WTC11 (cell line): ENCODE measurements around the gene ZIK1.

Experiments
- NFYB ChIP-seq: sonication (generic); formaldehyde crosslinking; conservative IDR thresholded peaks from 2 replicates; pipeline ENCODE4 v1.8.0; 2022; ENCODE audit warnings: low read depth, missing genetic modification reagents
- NR2C2 ChIP-seq: sonication (generic); formaldehyde crosslinking; IDR thresholded peaks from 2 replicates; pipeline ENCODE4 v1.8.0; 2022; ENCODE audit warnings: mild to moderate bottlenecking, missing genetic modification reagents
- SMAD3 ChIP-seq: sonication (generic); formaldehyde crosslinking; IDR thresholded peaks from 2 replicates; pipeline ENCODE4 v1.8.0; 2022; ENCODE audit warnings: missing genetic modification reagents, mild to moderate bottlenecking, borderline replicate concordance
- SP1 ChIP-seq: sonication (generic); formaldehyde crosslinking; conservative IDR thresholded peaks from 2 replicates; pipeline ENCODE4 v1.8.1; 2022; ENCODE audit warnings: missing genetic modification reagents
- TF ChIP-seq, protein P1 (sequence below): sonication (generic); formaldehyde crosslinking; IDR thresholded peaks from 2 replicates; pipeline ENCODE4 v1.8.1; 2022; ENCODE audit warnings: low read depth, missing genetic modification reagents, borderline replicate concordance
- TF ChIP-seq, protein P2 (sequence below): fragments of 200-600 bp; IDR thresholded peaks from 2 replicates; pipeline ENCODE4 v1.8.0; 2022; ENCODE audit warnings: antibody characterized with exemption
- TF ChIP-seq, protein P3 (sequence below): sonication (generic); formaldehyde crosslinking; IDR thresholded peaks from 2 replicates; pipeline ENCODE4 v1.8.0; 2022; ENCODE audit warnings: mild to moderate bottlenecking, missing genetic modification reagents
- TF ChIP-seq, protein P4 (sequence below): sonication (generic); formaldehyde crosslinking; IDR thresholded peaks from 2 replicates; pipeline ENCODE4 v1.8.1; 2023; ENCODE audit warnings: mild to moderate bottlenecking, missing genetic modification reagents, borderline replicate concordance
- TF ChIP-seq, protein P5 (sequence below): sonication (generic); formaldehyde crosslinking; conservative IDR thresholded peaks from 2 replicates; pipeline ENCODE4 v1.8.1; 2023; ENCODE audit warnings: mild to moderate bottlenecking, low read depth, missing genetic modification reagents, moderate library complexity
- TF ChIP-seq, protein P6 (sequence below): sonication (generic); formaldehyde crosslinking; IDR thresholded peaks from 2 replicates; pipeline ENCODE4 v1.8.1; 2023; ENCODE audit warnings: mild to moderate bottlenecking, missing genetic modification reagents

DNA sequence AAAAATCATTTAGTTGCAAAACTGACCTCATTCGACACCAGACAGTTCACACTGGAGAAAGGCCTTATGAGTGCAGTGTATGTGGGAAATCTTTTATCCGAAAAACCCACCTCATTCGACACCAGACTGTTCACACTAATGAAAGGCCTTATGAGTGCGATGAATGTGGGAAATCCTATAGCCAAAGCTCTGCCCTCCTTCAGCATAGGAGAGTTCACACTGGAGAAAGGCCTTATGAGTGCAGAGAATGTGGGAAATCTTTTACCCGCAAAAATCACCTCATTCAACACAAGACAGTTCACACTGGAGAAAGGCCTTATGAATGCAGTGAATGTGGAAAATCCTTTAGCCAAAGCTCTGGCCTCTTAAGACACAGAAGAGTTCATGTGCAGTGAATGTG, 23.0 kb downstream of the ZIK1 start:
- TF ChIP-seq, protein P1, sequence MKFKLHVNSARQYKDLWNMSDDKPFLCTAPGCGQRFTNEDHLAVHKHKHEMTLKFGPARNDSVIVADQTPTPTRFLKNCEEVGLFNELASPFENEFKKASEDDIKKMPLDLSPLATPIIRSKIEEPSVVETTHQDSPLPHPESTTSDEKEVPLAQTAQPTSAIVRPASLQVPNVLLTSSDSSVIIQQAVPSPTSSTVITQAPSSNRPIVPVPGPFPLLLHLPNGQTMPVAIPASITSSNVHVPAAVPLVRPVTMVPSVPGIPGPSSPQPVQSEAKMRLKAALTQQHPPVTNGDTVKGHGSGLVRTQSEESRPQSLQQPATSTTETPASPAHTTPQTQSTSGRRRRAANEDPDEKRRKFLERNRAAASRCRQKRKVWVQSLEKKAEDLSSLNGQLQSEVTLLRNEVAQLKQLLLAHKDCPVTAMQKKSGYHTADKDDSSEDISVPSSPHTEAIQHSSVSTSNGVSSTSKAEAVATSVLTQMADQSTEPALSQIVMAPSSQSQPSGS, result no peak
- TF ChIP-seq, protein P2, sequence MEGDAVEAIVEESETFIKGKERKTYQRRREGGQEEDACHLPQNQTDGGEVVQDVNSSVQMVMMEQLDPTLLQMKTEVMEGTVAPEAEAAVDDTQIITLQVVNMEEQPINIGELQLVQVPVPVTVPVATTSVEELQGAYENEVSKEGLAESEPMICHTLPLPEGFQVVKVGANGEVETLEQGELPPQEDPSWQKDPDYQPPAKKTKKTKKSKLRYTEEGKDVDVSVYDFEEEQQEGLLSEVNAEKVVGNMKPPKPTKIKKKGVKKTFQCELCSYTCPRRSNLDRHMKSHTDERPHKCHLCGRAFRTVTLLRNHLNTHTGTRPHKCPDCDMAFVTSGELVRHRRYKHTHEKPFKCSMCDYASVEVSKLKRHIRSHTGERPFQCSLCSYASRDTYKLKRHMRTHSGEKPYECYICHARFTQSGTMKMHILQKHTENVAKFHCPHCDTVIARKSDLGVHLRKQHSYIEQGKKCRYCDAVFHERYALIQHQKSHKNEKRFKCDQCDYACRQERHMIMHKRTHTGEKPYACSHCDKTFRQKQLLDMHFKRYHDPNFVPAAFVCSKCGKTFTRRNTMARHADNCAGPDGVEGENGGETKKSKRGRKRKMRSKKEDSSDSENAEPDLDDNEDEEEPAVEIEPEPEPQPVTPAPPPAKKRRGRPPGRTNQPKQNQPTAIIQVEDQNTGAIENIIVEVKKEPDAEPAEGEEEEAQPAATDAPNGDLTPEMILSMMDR, result no peak
- TF ChIP-seq, protein P3, sequence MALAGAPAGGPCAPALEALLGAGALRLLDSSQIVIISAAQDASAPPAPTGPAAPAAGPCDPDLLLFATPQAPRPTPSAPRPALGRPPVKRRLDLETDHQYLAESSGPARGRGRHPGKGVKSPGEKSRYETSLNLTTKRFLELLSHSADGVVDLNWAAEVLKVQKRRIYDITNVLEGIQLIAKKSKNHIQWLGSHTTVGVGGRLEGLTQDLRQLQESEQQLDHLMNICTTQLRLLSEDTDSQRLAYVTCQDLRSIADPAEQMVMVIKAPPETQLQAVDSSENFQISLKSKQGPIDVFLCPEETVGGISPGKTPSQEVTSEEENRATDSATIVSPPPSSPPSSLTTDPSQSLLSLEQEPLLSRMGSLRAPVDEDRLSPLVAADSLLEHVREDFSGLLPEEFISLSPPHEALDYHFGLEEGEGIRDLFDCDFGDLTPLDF (CRISPR knock-in tag), result no peak
- TF ChIP-seq SP1 (no peak), NR2C2 (no peak), SMAD3 (CRISPR knock-in tag) (no peak), NFYB (CRISPR knock-in tag) (no peak)
- TF ChIP-seq, protein P4, sequence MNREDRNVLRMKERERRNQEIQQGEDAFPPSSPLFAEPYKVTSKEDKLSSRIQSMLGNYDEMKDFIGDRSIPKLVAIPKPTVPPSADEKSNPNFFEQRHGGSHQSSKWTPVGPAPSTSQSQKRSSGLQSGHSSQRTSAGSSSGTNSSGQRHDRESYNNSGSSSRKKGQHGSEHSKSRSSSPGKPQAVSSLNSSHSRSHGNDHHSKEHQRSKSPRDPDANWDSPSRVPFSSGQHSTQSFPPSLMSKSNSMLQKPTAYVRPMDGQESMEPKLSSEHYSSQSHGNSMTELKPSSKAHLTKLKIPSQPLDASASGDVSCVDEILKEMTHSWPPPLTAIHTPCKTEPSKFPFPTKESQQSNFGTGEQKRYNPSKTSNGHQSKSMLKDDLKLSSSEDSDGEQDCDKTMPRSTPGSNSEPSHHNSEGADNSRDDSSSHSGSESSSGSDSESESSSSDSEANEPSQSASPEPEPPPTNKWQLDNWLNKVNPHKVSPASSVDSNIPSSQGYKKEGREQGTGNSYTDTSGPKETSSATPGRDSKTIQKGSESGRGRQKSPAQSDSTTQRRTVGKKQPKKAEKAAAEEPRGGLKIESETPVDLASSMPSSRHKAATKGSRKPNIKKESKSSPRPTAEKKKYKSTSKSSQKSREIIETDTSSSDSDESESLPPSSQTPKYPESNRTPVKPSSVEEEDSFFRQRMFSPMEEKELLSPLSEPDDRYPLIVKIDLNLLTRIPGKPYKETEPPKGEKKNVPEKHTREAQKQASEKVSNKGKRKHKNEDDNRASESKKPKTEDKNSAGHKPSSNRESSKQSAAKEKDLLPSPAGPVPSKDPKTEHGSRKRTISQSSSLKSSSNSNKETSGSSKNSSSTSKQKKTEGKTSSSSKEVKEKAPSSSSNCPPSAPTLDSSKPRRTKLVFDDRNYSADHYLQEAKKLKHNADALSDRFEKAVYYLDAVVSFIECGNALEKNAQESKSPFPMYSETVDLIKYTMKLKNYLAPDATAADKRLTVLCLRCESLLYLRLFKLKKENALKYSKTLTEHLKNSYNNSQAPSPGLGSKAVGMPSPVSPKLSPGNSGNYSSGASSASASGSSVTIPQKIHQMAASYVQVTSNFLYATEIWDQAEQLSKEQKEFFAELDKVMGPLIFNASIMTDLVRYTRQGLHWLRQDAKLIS, result no peak
- TF ChIP-seq, protein P5, sequence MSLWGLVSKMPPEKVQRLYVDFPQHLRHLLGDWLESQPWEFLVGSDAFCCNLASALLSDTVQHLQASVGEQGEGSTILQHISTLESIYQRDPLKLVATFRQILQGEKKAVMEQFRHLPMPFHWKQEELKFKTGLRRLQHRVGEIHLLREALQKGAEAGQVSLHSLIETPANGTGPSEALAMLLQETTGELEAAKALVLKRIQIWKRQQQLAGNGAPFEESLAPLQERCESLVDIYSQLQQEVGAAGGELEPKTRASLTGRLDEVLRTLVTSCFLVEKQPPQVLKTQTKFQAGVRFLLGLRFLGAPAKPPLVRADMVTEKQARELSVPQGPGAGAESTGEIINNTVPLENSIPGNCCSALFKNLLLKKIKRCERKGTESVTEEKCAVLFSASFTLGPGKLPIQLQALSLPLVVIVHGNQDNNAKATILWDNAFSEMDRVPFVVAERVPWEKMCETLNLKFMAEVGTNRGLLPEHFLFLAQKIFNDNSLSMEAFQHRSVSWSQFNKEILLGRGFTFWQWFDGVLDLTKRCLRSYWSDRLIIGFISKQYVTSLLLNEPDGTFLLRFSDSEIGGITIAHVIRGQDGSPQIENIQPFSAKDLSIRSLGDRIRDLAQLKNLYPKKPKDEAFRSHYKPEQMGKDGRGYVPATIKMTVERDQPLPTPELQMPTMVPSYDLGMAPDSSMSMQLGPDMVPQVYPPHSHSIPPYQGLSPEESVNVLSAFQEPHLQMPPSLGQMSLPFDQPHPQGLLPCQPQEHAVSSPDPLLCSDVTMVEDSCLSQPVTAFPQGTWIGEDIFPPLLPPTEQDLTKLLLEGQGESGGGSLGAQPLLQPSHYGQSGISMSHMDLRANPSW (CRISPR knock-in tag), result no peak
- TF ChIP-seq, protein P6, sequence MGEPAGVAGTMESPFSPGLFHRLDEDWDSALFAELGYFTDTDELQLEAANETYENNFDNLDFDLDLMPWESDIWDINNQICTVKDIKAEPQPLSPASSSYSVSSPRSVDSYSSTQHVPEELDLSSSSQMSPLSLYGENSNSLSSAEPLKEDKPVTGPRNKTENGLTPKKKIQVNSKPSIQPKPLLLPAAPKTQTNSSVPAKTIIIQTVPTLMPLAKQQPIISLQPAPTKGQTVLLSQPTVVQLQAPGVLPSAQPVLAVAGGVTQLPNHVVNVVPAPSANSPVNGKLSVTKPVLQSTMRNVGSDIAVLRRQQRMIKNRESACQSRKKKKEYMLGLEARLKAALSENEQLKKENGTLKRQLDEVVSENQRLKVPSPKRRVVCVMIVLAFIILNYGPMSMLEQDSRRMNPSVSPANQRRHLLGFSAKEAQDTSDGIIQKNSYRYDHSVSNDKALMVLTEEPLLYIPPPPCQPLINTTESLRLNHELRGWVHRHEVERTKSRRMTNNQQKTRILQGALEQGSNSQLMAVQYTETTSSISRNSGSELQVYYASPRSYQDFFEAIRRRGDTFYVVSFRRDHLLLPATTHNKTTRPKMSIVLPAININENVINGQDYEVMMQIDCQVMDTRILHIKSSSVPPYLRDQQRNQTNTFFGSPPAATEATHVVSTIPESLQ, result no peak
